Ovary (tissue), 9 donors: ENCODE measurements around the gene MID2. TPM values are rescaled to one million over a fixed set of nuclear protein-coding genes. Genes with fewer than 3 reads are reported as not detected.
"Not testable (repeated sequence)": the region's sequence is repeated elsewhere in the genome, so short reads cannot be mapped to it uniquely, and the experiment has no call there.

Experiments
- DNase-seq, 5 donors: peaks; one replicate each; pipeline ENCODE4 v3.0.0-alpha.2; 2019 to 2020
- H3K27ac ChIP-seq, 2 donors: fragments of 200-600 bp; one replicate each; pipeline versions ENCODE4 v1.5.1 to v1.8.0; 2019 to 2022
- H3K27me3 ChIP-seq: fragments of 200-600 bp; one replicate; pipeline ENCODE4 v1.8.0; 2022
- H3K36me3 ChIP-seq: fragments of 200-600 bp; sonication (generic); one replicate; pipeline ENCODE4 v1.5.1; 2019
- H3K4me1 ChIP-seq: one replicate; pipeline ENCODE4 v1.8.1; 2013; ENCODE audit warnings: mild to moderate bottlenecking, moderate library complexity; ENCODE audit not compliant: insufficient read depth
- H3K4me3 ChIP-seq: fragments of 200-600 bp; sonication (generic); one replicate; pipeline ENCODE4 v1.5.1; 2017
- H3K9me3 ChIP-seq, 2 donors: fragments of 200-600 bp in 1 of 2; sonication (generic) in 1 of 2; one replicate each; pipeline versions ENCODE4 v1.5.1 to v1.8.1; 2013 to 2019; ENCODE audit warnings: mild to moderate bottlenecking in 1 of 2, moderate library complexity in 1 of 2
- EP300 ChIP-seq: sonication (generic); formaldehyde crosslinking; IDR thresholded peaks from one replicate; pipeline ENCODE4 v1.6.1; 2017; ENCODE audit warnings: antibody characterized with exemption
- POLR2A ChIP-seq: fragments of 450-650 bp; IDR thresholded peaks from one replicate; pipeline ENCODE4 v1.6.1; 2017; ENCODE audit warnings: antibody characterized with exemption, mild to moderate bottlenecking, moderate library complexity
- WGBS, 3 donors: extraction: QIAGEN DNeasy Blood & Tissue Kit in 1 of 3; methylation state at CpG; one replicate each; pipeline versions ENCODE4 v1.1.5 to v1.1.7; 2013 to 2017; 5-methylcytosine and 5-hydroxymethylcytosine counted together
- intact Hi-C, 4 donors: fragments of 100-400 bp; cut with DNase I; formaldehyde crosslinking; loops; one replicate each; pipeline versions ENCODE4 v1.11.0 to v1.15.1; 2022 to 2023
- polyA plus RNA-seq, 2 donors: library from polyadenylated mRNA; stranded (reverse); fragments of 200-250 nt in 1 of 2; fragments of 350-450 nt in 1 of 2; fragmentation: Illumina TruSeq in 1 of 2; extraction: RNeasy Lipid Tissue Mini Kit (QIAGEN cat#74804) in 1 of 2; gene quantifications; one replicate each; pipeline ENCODE4 v1.2.3, GENCODE V29; 2013 to 2014
- total RNA-seq, 7 donors: library from RNA; depleted of rRNA in 2 of 7; stranded (reverse); fragments of >200 nt in 2 of 7; fragmentation: NEBNext Ultra II Directional in 3 of 7; extraction: Animal tissue kit (Norgen Biotek cat#: 25700) in 3 of 7; gene quantifications; one replicate each; pipeline versions ENCODE4 v1.1.0 to v1.2.4, GENCODE V29; 2016 to 2023
- TF ChIP-seq, protein P1 (sequence below), 3 donors: fragments of 450-650 bp in 2 of 3; fragments of 200-600 bp in 1 of 3; IDR thresholded peaks; one replicate each; pipeline versions ENCODE4 v1.5.1 to v1.8.0; 2016 to 2022; ENCODE audit warnings: antibody characterized with exemption in 3 of 3, mild to moderate bottlenecking in 1 of 3
- donor health status: DM: no; HTN: no; CAD: no; lungs with moderate emphysema.
- donor health status: DM: no; HTN: no; CAD: no.
- donor health status: Bipolar disorder and iron deficiency.
- donor health status: DM: yes; HTN: yes; CAD: no.
- donor health status: DM: no; HTN: no; CAD: no.
- donor health status: DM: yes; HTN: yes; CAD: no.

MID2 gene
- total and polyA plus RNA-seq, 9 donors = 4.3 to 29.6 (median 22.1) TPM

DNA sequence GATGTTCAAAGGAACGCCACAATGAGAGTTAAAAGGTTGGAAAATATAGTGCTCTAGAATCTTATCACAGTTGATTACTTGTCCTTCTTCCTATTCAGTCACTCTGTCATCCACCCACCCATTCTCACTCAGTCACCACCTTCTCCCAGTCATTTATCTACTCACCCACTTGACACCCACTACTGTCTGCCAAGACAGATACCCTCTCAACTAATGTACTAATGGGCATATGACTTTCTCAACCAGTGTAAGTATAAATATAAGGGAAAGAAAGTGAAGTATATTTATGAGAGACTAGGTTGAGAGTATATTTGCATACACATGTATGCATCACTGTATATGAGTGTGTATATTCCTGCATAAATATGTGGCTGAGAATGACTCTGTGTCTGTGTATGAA is 20.0 kb downstream of the MID2 start:
- Histone ChIP-seq H3K27ac (no peak overlapping the region), H3K9me3 (no peaks in the 10 kb centered on the region), H3K27me3 (no peaks in the 10 kb centered on the region), H3K4me3 (no peak overlapping the region), H3K36me3 (no peaks in the 10 kb centered on the region), H3K4me1 (peaks cover 1% of the 10 kb centered on the region)
- intact Hi-C loops = no loop called here
- TF ChIP-seq, protein P1, sequence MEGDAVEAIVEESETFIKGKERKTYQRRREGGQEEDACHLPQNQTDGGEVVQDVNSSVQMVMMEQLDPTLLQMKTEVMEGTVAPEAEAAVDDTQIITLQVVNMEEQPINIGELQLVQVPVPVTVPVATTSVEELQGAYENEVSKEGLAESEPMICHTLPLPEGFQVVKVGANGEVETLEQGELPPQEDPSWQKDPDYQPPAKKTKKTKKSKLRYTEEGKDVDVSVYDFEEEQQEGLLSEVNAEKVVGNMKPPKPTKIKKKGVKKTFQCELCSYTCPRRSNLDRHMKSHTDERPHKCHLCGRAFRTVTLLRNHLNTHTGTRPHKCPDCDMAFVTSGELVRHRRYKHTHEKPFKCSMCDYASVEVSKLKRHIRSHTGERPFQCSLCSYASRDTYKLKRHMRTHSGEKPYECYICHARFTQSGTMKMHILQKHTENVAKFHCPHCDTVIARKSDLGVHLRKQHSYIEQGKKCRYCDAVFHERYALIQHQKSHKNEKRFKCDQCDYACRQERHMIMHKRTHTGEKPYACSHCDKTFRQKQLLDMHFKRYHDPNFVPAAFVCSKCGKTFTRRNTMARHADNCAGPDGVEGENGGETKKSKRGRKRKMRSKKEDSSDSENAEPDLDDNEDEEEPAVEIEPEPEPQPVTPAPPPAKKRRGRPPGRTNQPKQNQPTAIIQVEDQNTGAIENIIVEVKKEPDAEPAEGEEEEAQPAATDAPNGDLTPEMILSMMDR (IDR thresholded peaks at IDR 0.05) = no peak
- TF ChIP-seq POLR2A (no peak), EP300 (no peak)
- no peak for DNase-seq
- 60 to 74% (median 70%) methylated on average over 1 of the region's 1 CpG for WGBS, 3 donors

- H3K36me3 ChIP-seq = no peaks in the 10 kb centered on the region
- intact Hi-C loops = no loop called here
- no peak overlapping the region for H3K27ac ChIP-seq
- DNase-seq = no peak
- TF ChIP-seq EP300 (no peak), POLR2A (no peak)
- TF ChIP-seq, protein P1 (IDR thresholded peaks at IDR 0.05) = no peak
- peaks cover 1% of the 10 kb centered on the region for H3K4me1 ChIP-seq
- no peaks in the 10 kb centered on the region for H3K9me3 ChIP-seq
- no peak overlapping the region for H3K4me3 ChIP-seq
- H3K27me3 ChIP-seq = no peaks in the 10 kb centered on the region
- WGBS, 3 donors = 48 to 58% (median 53%) methylated on average over 2 of the region's 2 CpGs
These were observed 22.9 kb downstream of the MID2 start for GRCh38 chrX:107848591-107848990.

DNA sequence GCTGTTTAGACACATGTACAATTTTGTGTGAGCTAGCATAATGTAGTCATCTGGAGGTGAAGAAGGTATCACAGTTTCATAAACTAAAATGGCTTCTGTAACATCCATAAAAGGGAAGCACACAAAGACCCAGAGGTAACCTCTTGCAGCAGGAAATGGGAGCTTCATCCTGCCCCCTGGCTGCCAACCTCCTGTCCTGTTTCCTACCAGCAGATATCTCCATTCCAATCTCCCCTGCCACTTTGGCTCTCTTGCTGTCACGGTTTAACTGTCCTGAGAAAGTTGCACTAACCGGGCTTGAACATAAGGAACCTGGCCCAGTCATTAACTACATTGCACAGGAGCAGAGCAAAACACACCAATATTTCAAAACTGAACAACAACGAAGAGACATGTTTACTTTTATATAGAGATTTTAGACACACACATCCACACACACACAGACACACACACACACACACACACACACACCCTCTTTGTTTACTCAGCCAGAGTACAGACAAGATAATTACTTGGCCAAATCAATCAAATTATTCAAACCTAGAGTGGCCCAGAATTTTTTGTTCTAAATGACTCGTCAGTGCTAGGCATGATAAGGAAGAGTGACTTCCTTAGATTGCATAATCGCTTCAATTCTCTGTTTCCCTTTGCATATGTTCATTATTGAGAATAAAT is 24.2 kb downstream of the MID2 start:
- Histone ChIP-seq H3K27ac (no peak overlapping the region), H3K9me3 (no peaks in the 10 kb centered on the region), H3K27me3 (no peaks in the 10 kb centered on the region), H3K36me3 (no peaks in the 10 kb centered on the region), H3K4me1 (no peaks in the 10 kb centered on the region), H3K4me3 (no peak overlapping the region)
- intact Hi-C loops = no loop called here
- TF ChIP-seq POLR2A (no peak), EP300 (no peak)
- DNase-seq = no peak
- WGBS, 3 donors = 36 to 43% (median 42%) methylated on average over 5 of the region's 5 CpGs

DNA sequence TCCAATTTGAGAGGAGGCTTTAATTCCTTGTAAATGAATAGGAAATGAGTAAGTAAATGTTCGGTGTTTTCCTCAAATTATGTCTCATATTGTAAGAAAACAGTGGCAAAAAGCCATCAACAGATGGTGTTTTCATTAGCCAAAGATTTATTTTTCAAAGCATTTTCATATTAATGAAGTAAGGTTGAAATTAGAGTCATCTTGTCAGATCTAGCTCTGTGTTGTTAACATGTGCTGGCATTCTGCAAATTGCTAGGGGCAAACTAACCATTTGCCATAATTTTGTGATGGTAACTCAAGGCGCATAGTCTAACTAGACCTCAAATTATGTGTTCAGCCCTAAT is 24.7 kb downstream of the MID2 start:
- Histone ChIP-seq H3K4me1 (no peaks in the 10 kb centered on the region), H3K27ac (no peak overlapping the region), H3K36me3 (no peaks in the 10 kb centered on the region), H3K9me3 (no peaks in the 10 kb centered on the region), H3K4me3 (no peak overlapping the region), H3K27me3 (no peaks in the 10 kb centered on the region)
- 56 to 71% (median 64%) methylated on average over 2 of the region's 2 CpGs for WGBS, 3 donors
- TF ChIP-seq POLR2A (no peak), EP300 (no peak)
- TF ChIP-seq, protein P1 (IDR thresholded peaks at IDR 0.05) = no peak
- no peak for DNase-seq
- intact Hi-C loops = no loop called here

DNA sequence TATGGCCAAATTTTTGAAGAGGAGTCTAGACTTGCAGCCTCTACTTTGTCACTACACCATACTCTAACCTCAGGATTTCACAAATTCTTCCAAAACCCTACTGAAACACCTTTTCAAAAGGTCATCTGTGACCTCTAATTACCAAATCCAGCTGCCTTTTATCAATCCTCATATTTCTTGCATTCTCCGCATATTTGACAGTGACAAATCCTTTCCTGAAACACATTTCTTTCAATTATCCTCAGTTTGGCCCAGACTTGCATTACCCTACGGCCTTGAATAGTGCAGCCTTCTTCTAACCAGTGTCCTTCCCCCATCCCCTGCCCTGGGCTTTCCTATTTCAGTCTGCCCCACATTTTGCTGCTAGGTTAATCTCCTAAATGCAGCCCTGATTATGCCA is 25.5 kb downstream of the MID2 start:
- Histone ChIP-seq H3K9me3 (no peaks in the 10 kb centered on the region), H3K27ac (no peak overlapping the region), H3K36me3 (no peaks in the 10 kb centered on the region), H3K27me3 (no peaks in the 10 kb centered on the region), H3K4me1 (no peaks in the 10 kb centered on the region), H3K4me3 (no peak overlapping the region)
- no peak for DNase-seq
- WGBS, 3 donors = 55 to 66% (median 65%) methylated on average over 2 of the region's 2 CpGs
- TF ChIP-seq POLR2A (no peak), EP300 (no peak)
- TF ChIP-seq, protein P1 (IDR thresholded peaks at IDR 0.05) = no peak
- intact Hi-C loops = no loop called here

GRCh38 chrX:107851665-107852064 is 26.0 kb downstream of the MID2 start:
- H3K27ac ChIP-seq, H3K36me3 ChIP-seq, H3K27me3 ChIP-seq, DNase-seq, H3K4me3 ChIP-seq, intact Hi-C loops, H3K4me1 ChIP-seq, H3K9me3 ChIP-seq: not testable (repeated sequence)
- WGBS, 3 donors = 82 to 95% (median 86%) methylated on average over 7 of the region's 7 CpGs
